Superior temporal gyrus (tissue), 1 donor: ENCODE data around the gene MGLL.
"Not testable (repeated sequence)": the region's sequence is repeated elsewhere in the genome, so short reads cannot be mapped to it uniquely, and the experiment has no call there.

Source experiments
- DNase-seq: peaks from one replicate; pipeline ENCODE4 v3.0.0-alpha.2; 2016; ENCODE audit errors: extremely low spot score

MGLL gene

DNA sequence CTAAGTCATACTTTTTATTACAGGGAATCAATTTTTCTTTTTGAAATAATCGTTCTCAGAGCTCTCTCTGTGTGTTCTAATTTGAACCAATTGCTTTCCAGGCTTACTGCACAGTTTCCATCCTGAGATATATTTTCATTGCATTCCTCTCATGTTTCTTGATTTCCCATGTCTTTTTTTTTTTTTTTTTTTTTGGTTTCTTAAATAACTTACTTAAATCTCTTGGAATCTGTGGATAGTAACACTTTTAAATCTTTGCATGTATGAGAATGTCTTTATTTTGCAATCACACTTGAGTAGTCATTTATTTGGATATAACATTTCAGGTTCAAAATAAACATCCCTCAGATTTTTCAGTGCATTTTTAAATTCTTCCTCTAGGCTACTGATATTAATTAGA lies 164.1 kb downstream of the MGLL start:
- DNase-seq = no peak

DNA sequence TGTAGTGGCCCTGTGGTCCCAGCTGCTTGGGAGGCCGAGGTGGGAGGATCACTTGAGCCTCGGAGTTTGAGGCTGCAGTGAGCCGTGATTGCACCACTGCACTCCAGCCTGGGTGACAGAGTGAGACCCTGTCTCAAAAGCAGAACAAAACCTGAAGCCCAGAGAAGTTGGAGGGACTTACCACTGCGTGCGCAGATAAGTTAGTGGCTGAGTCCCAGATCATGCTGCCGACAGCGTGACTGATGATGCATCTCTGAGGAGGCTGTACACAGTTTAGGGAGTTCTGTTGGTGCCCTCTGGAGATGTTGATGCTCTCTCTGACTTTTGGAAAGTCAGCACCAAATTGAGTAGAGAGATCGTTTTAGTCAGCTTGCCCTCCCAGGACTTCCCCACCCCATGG lies 165.4 kb downstream of the MGLL start:
- DNase-seq = no peak

DNA sequence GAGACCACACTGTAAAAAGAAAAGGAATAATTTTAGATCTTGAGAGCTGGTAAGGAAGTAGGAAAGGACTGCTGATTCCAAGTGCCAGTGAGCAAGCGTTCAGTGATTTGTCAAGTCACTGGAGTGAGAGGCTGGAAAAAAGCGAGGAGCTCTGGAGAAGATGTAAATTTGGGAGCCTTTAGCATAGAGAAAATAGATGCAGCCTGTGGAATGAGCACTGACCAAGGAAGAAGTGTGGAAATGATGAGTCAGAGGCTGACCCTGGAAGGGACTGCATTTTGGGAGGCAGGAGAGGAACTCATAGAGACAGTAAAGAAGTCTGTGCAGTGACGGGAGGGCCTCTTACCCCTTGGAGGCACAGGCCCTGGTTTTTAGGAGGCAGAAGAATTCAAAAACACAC lies 166.7 kb downstream of the MGLL start:
- DNase-seq = no peak

DNA sequence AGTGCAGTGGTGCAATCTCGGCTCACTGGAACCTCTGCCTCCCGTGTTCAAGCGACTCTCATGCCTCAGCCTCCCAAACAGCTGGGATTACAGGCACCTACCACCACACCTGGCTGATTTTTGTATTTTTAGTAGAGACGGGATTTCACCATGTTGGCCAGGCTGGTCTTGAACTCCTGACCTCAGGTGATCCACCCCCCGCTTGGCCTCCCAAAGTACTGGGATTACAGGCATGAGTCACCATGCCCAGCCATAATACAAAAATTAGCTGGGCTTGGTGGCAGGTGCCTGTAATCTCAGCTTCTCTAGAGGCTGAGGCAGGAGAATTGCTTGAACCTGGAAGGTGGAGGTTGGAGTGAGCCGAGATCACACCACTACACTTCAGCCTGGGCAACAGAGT lies 167.3 kb downstream of the MGLL start:
- not testable (repeated sequence) for DNase-seq

DNA sequence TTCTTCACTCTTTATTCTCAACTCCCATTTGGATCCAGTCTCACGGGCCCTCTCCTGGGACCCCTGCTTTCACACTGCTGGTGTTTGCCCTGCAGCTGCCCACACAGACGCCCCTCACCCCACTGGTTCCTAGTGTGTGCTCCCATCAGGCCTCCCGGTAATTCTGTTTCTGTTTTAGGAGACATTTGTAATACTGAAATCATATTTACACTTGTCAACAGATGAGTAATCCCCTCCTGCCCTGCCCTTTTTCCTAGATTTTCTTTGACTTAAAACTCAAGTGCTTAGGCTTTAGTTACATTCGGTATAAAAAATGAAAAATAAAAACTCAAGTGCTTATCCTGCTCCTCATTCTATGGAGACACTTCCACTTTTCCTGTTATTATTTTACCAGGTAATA lies 167.9 kb downstream of the MGLL start:
- DNase-seq = no peak

DNA sequence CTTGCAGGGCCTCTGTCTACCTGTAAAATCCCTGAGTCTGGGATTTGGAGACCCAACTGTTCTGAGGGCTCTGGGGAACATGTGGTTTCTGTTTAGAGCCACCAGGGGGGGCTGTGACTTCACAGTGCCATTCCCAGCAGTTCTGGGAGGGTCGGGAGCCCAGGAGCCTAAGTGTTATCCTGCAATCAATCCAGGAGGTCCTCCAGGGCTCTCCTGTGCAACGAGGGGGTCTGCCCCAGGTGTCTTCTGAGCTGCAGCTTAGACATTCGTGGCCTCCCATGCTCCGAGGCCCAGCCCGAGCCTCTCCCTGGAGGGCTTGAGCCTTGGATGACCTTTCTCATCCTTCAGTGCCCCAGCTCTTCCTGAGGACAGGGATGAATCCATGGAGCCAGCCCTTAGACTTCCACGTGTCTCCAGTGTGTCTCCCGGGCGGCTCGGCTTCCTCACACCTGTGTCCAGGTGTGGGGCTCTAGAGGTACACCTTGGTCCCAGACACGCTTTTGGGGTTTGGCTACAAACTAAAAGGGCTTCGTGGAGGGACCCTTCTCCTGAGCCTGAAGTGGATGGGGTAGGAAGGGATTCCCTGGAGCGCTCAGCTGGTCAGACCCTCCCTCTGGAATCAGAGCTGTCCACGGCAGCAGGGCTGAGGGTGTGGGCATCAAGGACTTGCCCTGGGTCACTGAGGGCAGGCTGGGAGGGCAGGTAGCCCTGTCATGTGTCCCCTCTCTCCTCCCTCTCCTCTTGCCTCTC lies 169.9 kb downstream of the MGLL start:
- peak; percentile 79 for DNase-seq

DNA sequence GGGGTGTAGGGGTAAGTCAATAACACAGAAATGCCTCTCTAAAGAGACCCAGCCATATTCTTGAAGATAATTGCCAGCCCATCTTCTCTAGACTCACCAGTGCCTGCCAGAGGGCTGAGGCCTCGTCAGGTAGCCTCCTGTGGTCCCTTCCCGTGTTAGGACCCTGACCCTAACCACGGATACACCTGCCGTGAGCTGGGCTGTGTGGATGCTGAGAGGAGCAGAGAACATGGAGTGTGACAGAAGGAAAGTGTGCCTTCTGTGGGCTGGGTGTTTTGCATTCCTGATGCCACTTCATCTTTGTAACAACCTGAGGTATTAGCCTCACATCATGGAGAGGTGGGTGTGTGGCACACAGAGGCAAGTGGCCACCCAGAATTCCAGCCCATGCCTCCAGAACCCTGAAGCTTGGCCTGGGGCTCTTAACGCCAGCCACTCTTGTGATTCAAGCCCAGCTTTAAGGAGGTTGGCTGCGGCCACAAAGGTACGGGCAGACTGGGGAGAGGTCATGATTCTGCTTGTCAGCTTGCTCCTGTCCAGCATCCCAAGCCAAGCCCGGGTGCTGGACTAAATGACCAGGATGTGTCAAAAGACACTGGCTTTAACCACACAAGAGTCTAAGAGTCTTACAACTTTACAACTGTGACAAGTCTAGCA lies 170.7 kb downstream of the MGLL start:
- no peak for DNase-seq

DNA sequence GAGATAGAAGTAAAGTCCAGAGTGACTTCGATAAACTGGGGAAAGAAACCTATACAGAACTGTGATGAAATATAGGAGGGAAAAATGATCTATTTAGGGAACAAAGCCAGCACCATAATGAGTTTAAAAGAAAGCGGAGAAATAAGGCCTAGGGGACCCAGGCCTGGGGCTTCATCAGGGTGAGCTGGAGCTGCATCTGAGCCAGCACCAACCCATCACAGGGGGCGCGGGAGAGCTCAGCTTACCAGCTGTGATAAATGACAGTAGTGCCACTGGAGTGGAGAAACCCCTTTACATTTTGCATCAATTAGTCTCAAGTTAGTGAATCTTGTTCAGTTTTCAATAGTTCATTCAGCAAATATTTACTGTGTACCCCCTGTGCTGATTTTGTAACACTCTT lies 172.1 kb downstream of the MGLL start:
- no peak for DNase-seq

DNA sequence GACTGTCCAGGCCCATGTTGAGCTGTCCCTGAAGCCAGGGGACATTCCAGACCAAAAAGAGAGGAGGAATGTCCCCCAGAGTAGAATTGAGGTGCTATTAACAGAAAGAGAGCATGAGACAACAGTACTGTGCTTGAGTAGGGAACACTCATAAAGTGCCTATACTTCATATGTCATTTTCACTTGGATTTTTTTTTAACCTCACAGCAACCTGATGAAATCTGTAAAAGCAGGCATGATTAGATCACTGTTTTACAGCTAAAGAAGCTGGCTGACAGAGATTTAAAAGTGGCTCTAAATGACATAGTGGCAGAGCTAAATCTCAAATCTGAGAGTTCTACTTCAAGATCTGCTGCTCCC lies 174.5 kb downstream of the MGLL start:
- no peak for DNase-seq

DNA sequence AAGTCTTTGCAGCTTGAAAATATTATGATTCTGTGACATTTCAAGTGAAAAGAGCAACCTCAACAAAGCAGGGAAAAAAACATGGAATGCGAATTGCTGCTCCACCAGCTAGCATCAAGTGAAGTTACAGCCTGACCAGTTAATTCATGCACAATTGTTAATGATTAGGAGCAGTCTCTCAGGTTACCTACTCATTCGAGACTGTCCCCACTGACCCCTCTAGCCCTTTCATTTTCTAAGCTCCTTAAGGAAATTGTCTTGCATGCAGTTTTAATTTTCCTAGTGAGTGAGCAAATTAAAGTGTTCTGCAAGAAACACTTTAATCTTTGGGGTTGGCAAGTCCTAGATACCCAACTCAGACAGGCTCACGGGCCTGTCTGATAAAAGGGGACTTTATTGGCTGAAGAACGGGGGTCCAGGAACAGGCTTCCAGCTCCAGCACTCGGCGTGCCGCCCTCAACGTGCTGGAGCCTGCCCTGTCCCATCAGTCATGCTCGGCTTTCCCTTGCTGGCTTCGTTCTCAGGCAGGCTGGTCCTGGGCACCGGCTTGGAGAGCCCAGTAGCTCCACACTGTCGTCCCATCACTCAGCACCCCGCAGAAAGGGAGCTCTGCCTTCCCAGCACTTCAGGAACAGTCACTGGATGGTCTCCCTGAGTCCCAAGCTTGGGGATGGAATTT lies 175.0 kb downstream of the MGLL start:
- no peak for DNase-seq

DNA sequence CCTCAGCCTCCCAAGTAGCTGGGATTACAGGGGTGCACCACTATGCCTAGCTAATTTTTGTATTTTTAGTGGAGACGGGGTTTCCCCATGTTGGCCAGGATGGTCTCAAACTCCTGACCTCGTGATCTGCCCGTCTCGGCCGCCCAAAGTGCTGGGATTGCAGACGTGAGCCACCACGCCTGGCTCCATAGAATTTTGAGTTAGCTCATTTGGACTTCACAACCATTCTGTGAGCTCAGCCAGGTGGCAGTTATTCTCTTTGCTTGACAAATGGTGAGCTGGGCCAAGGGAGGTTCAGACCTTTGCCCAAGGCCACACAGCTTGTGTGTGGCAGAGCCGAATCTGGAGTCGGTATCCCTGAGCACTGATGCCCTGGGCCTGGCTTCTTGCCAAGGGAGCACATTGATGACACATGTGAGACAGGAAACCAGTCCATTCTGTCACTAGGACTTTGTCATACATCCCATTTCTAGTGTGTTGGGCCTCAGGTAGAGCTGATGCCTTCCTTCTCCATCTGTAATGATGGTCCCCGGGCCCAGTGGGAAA lies 175.7 kb downstream of the MGLL start:
- DNase-seq = no peak

DNA sequence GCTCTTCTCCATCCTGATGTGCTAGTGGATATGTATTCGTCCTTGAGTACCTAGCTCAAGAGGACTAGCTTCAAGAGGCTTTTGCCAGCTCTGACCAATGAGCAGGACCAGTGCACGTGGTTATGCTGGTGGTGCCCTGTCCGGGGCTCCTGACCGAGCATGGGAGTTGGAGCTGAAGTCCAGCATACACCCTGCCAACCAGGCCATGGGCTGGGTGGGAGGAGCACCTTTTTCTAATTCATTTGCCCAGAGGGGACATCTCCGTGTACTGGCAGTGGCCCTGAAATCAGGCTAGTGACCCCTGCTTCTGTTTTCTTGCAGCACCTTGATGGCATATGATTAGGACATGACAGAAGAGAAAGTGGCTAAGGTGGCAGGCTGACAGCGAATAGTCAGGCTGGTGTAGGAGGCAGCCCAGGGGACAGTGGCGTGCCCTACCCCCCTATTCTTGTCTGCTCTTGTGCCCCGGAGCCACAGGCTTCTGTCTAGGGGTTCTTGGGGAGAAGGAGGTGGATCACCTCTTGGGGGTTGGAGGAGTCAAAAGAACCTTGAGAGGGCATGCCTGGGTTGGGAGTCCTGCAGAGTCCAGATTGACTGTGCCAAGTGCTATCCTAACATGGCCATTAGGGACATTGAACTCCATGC lies 176.8 kb downstream of the MGLL start:
- no peak for DNase-seq

DNA sequence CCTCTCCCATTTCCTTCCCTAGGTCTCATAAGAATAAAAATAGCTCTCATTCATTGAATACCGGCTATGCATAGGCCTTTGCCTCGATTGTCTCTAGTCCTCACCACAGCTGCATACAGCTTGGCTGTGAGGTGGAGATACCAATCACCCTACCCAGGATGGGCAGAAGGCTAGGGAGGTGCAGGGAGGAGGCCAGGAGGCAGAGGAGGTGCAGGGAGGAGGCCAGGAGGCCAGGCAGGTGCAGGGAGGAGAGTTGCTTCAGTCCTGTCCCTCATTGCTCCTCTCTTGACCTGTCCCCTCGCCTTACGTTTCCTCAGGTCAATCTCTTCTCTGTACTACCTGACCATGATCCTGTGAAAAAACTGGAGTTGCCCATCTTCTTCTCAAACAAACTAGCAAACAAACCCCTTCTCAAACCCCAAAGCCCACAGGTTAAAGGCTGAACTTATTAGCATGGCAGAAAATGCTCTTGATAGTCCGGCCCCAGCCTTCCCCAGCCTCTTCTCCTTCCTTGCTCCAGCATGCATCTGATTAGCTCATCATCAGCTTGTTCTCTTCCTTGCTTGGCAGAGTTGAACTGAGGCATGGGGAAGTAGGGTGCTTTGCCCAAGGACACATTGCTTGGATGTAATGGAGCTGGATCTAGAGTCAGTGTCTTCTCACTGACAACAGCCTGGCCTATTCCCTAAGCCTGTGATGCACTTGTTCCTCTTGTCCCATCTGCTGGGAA lies 177.5 kb downstream of the MGLL start:
- DNase-seq = no peak

DNA sequence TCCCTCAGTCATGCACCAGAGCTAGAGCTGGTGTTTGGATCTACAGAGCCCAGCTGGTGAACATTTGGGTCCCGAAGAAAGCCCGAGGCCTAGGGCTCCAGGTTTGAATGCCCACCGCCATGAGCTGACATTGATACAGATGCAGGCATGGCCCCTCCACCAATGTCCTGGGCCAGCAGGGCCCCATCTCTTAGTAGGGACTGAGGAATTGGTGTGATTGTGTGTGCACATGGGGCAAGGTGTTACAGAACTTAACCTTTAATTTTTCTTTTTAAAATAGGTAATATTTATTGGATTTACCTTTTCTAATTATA lies 182.3 kb downstream of the MGLL start:
- DNase-seq = no peak

DNA sequence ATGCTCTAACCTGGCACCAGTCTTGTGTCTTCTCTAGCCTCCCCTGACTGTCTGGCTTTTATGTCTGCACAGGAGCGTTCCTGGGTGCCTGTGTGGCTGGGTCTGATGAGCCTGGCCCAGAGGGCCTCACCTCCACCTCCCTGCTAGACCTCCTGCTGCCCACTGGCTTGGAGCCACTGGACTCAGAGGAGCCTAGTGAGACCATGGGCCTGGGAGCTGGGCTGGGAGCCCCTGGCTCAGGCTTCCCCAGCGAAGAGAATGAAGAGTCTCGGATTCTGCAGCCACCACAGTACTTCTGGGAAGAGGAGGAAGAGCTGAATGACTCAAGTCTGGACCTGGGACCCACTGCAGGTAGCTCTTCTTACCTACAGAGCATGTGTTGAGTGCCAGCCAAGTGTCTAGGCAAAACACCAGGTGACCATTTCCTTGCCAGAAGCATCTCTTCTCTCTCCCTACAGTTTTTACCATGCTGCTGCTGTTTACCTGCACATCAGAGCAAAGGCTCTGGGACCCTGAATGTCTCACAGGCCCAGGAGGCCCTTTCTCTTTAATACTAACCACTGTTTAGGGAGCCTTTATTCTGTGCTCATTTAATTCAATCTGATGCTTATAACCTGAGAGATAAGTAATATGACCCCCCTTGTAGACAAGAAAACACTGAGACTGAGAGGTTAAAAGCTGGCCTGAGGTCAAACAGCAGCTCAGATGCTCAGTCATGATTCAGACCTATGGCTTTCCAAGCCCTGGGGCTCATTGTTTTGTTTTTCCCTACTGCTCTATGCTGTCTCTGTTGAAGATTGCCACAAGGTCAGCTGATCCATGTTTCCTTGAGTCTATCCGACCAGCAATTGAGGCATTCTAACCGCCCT lies 182.9 kb downstream of the MGLL start:
- DNase-seq = no peak
